Parathyroid adenoma (tissue), 2 donors: ENCODE results near the gene CPA2.

ENCODE experiments used
- H2AFZ ChIP-seq: fragments of 300-600 bp; sonication (generic); one replicate; pipeline ENCODE4 v1.7.0; 2017; ENCODE audit warnings: antibody characterized with exemption, mild to moderate bottlenecking
- H3K27ac ChIP-seq: fragments of 300-600 bp; sonication (generic); one replicate; pipeline ENCODE4 v1.7.0; 2017
- H3K27me3 ChIP-seq: fragments of 300-600 bp; sonication (generic); one replicate; pipeline ENCODE4 v1.7.0; 2017; ENCODE audit warnings: low read length; ENCODE audit not compliant: control insufficient read depth, insufficient read depth
- H3K36me3 ChIP-seq: fragments of 300-600 bp; sonication (generic); one replicate; pipeline ENCODE4 v1.7.0; 2017; ENCODE audit warnings: low read length; ENCODE audit not compliant: control insufficient read depth, insufficient read depth
- H3K4me1 ChIP-seq: fragments of 300-600 bp; sonication (generic); one replicate; pipeline ENCODE4 v1.7.0; 2017; ENCODE audit warnings: control low read depth
- H3K4me2 ChIP-seq: fragments of 300-600 bp; sonication (generic); one replicate; pipeline ENCODE4 v1.7.0; 2017; ENCODE audit warnings: low read length
- H3K4me3 ChIP-seq: fragments of 300-600 bp; sonication (generic); one replicate; pipeline ENCODE4 v1.7.0; 2017; ENCODE audit warnings: low read depth, low read length
- H3K79me2 ChIP-seq: fragments of 300-600 bp; sonication (generic); one replicate; pipeline ENCODE4 v1.7.0; 2017; ENCODE audit warnings: control low read depth
- H3K9ac ChIP-seq: fragments of 300-600 bp; sonication (generic); one replicate; pipeline ENCODE4 v1.7.0; 2017; ENCODE audit warnings: mild to moderate bottlenecking
- H3K9me3 ChIP-seq: fragments of 300-600 bp; sonication (generic); one replicate; pipeline ENCODE4 v1.7.0; 2017; ENCODE audit warnings: low read length; ENCODE audit not compliant: control insufficient read depth
- CTCF ChIP-seq: fragments of 300-600 bp; sonication (generic); IDR thresholded peaks from one replicate; pipeline ENCODE4 v1.7.0; 2017; ENCODE audit warnings: antibody characterized with exemption, mild to moderate bottlenecking
- donor health status: primary hyperparathyroidism.

CPA2 gene

GRCh38 chr7:130329681-130330080 lies 63.0 kb downstream of the CPA2 start:
- Histone ChIP-seq H3K4me3 (no peak overlapping the region), H3K79me2 (no peaks in the 10 kb centered on the region), H3K4me1 (peaks cover 2% of the 10 kb centered on the region), H2AFZ (no peak overlapping the region), H3K36me3 (no peaks in the 10 kb centered on the region), H3K27me3 (no peaks in the 10 kb centered on the region), H3K4me2 (no peak overlapping the region), H3K9me3 (no peaks in the 10 kb centered on the region), H3K9ac (no peak overlapping the region), H3K27ac (no peak overlapping the region)
- TF ChIP-seq CTCF = no peak

- Histone ChIP-seq H3K36me3 (no peaks in the 10 kb centered on the region), H3K79me2 (no peaks in the 10 kb centered on the region), H3K4me2 (no peak overlapping the region), H3K9me3 (no peaks in the 10 kb centered on the region), H3K9ac (no peak overlapping the region), H2AFZ (no peak overlapping the region), H3K27me3 (no peaks in the 10 kb centered on the region), H3K4me1 (peaks cover 2% of the 10 kb centered on the region), H3K27ac (no peak overlapping the region), H3K4me3 (no peak overlapping the region)
- TF ChIP-seq CTCF = no peak
Measured at GRCh38 chr7:130332259-130333053, 65.8 kb downstream of the CPA2 start.

GRCh38 chr7:130333832-130334231 lies 67.2 kb downstream of the CPA2 start:
- TF ChIP-seq CTCF = no peak
- no peak overlapping the region for H2AFZ ChIP-seq

GRCh38 chr7:130334274-130334673 lies 67.6 kb downstream of the CPA2 start:
- Histone ChIP-seq H3K27me3 (no peaks in the 10 kb centered on the region), H2AFZ (no peak overlapping the region), H3K4me2 (no peak overlapping the region), H3K9ac (no peak overlapping the region), H3K36me3 (no peaks in the 10 kb centered on the region), H3K9me3 (no peaks in the 10 kb centered on the region), H3K4me3 (no peak overlapping the region), H3K79me2 (no peaks in the 10 kb centered on the region), H3K27ac (no peak overlapping the region), H3K4me1 (peaks cover 2% of the 10 kb centered on the region)
- no peak for TF ChIP-seq CTCF

More at GRCh38 chr7:130333832-130334231, 67.2 kb downstream of the CPA2 start:
- H3K27ac ChIP-seq = no peak overlapping the region
- peaks cover 2% of the 10 kb centered on the region for H3K4me1 ChIP-seq
- no peaks in the 10 kb centered on the region for H3K9me3 ChIP-seq
- H3K4me2 ChIP-seq = no peak overlapping the region
- H3K27me3 ChIP-seq = no peaks in the 10 kb centered on the region
- no peaks in the 10 kb centered on the region for H3K79me2 ChIP-seq
- H3K36me3 ChIP-seq = no peaks in the 10 kb centered on the region
- H3K9ac ChIP-seq = no peak overlapping the region
- H3K4me3 ChIP-seq = no peak overlapping the region

GRCh38 chr7:130337410-130337971 lies 70.8 kb downstream of the CPA2 start:
- Histone ChIP-seq H3K27me3 (no peaks in the 10 kb centered on the region), H3K27ac (no peak overlapping the region), H3K9ac (no peak overlapping the region), H3K9me3 (no peaks in the 10 kb centered on the region), H2AFZ (no peak overlapping the region), H3K4me2 (no peak overlapping the region), H3K36me3 (no peaks in the 10 kb centered on the region), H3K79me2 (no peaks in the 10 kb centered on the region), H3K4me1 (peaks cover 2% of the 10 kb centered on the region), H3K4me3 (no peak overlapping the region)
- no peak for TF ChIP-seq CTCF
